Measurements from ENCODE around the gene BEND6. TPM values are rescaled to one million over a fixed set of nuclear protein-coding genes. Genes with fewer than 3 reads are reported as not detected.

The BEND6 gene
- total RNA-seq, 1 donor from 2014 or later = 0.16 TPM

DNA sequence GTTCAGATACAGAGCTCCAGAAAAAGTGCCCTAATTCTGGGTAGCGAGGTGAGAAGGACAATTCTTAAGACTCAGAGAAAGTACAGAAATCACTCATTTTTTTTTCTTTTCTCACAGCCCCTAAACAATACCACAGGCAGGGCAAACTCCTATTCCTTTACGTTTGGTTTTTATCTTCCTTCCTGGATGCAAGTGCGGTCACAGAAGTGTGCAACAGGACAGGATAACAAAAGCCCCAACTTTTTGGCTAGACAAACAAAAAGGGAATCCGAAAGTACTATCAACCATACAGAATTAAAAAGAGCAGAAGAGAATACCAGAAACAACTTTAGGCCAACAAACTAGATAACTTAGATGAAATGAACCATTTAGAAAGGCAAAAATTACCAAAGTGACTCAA, 18.4 kb upstream of the BEND6 start:
- intact Hi-C loops (cut with DNase I) = no loop called here
- ATAC-seq (ENCODE audit: poor library complexity) (no peak), DNase-seq (no peak)

DNA sequence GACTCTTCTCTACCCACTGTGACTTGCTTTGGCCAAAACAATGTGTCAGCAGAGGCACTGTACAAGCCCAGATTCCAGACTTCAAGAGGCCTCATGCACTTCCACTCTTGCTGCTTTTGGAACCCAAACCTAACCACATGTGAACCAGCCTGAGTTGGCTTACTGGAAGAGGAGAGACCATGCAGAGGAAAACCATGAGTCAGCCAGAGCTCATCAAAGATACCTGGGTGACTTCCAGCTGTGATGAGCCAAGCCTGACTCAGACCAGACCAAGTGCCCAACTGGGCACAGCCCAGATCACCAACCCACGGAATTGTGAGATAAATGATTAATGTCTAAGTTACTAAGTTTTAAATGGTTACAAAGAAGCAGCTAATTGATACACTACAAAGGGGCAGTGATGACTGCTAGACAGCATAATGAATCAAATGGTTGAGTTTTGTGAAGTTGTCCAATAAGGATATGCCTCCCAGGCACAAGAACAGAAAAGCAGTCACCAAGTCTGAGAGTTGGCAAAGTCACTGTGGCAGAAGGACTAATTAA, 16.2 kb upstream of the BEND6 start:
- DNase-seq (no peak), ATAC-seq (ENCODE audit: poor library complexity) (no peak)
- intact Hi-C loops (cut with DNase I) = no loop called here

DNA sequence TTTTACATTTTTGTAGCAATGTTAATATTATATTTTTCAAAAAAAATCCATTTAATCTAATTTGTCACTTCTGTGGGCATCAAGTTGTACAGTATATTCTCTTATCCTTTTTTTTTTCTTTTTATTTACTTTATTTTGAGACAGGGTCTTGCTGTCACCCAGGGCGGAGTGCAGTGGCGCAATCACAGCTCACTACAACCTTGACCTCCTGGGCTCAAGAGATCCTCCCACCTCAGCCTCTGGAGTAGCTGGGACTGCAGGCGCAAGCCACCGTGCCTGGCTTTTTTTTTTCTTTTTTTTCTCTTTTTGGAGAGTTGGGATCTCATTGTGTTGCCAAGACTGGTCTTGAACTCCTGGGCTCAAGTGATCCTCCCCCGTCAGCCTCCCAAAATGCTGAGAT, 14.4 kb upstream of the BEND6 start:
- intact Hi-C loops (cut with DNase I) = no loop called here
- DNase-seq (no peak), ATAC-seq (ENCODE audit: poor library complexity) (no peak)

DNA sequence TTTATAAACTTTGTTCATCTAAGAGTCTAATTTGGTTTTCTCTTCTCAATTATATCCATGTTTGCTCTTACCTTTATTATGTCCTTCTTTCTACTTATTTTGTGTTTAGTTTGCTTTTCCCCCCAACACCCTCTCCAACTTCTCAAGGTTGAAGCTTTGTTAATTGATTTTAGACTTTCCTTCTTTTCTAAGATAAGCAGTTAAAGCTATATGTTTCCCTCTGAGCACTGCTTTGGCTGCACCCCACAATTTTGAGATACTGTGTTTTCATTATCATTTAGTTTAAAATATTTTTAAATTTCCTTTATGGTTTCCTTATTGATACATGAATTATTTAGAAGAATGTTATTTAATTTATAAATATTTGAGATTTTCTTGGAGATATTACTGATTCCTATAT, 13.9 kb upstream of the BEND6 start:
- ATAC-seq (ENCODE audit: poor library complexity) (no peak), DNase-seq (no peak)

DNA sequence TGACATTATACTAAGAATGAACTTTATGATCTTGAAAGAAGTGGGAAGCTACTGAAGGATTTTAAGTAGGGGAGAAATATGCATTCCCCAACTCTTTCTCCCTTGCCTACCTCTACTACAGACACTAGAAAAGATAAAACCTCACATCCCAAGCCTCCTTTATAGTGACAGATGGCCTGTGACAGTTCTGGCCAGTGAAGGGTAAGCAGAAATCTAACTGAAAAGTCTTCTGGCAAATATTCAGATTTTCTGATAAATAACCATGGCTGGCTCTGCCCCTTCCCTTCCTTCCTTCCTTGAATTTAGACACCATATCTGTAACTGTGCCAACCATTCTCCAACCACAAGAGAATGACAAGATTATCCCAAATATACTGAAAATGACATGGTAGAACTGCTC, 10.2 kb upstream of the BEND6 start:
- intact Hi-C loops (cut with DNase I) = no loop called here
- no peak for DNase-seq
- no peak for ATAC-seq (ENCODE audit: poor library complexity)

More for the DNA sequence above, 13.9 kb upstream of the BEND6 start:
- intact Hi-C loops (cut with DNase I) = no loop called here

DNA sequence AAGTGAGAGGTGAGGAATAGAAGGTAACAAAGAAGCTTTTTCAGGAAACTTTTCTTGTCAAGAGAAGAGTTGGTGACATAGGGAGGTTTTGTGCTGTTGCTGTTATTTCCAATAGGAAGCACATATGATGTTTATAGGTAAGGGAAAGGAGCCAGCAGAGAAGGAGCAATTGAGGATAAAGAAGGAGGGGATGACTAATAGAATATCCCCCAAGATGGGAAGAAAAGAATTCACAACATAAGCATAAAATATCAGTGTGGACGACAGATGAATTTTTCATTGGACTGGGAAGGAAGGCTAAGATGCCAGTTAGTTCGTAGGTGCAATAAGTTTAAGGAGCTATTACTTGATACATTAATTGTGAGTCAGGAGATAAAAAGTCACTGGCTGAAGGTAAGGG, 8.5 kb upstream of the BEND6 start:
- ATAC-seq (ENCODE audit: poor library complexity) (no peak), DNase-seq (no peak)
- intact Hi-C loops (cut with DNase I) = no loop called here

DNA sequence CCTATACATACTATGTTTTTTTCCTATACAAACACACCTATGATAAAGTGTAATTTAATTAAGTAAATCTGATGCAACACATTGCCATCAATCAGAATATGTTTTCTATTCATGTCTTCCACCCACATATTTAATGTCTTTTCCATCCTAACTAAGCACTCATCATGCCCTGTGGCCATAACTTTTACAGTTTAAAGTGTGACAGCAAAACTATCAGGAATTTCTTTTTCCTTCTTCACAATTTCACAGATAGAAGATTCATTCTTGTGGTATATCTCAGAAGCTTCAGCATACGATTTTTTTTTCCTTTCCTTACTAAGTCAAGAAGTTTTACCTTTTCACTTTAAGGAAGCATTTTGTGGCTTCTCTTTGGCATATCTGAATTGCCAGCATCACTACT, 7.0 kb upstream of the BEND6 start:
- ATAC-seq (ENCODE audit: poor library complexity) = no peak
- DNase-seq = no peak
- intact Hi-C loops (cut with DNase I) = no loop called here

DNA sequence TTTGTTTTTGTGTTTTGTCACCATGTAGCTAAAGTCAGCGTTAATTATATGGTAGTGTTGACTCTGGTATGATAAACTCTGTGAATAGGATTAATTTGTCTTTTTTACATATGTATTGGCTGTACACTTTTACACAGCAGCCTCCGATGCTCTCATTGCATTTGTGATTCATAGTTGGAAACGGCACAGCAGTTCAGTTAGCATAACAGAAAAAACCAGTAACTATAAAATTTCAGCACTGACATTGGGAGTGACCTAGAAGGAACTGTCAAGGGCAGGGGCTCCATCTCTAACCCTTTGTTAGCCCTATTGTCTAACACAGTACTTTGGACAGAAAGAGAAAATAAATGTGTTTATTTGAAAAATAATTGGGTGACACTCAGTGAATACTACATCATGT, 5.6 kb upstream of the BEND6 start:
- DNase-seq = no peak
- ATAC-seq (ENCODE audit: poor library complexity) = no peak
- intact Hi-C loops (cut with DNase I) = no loop called here

DNA sequence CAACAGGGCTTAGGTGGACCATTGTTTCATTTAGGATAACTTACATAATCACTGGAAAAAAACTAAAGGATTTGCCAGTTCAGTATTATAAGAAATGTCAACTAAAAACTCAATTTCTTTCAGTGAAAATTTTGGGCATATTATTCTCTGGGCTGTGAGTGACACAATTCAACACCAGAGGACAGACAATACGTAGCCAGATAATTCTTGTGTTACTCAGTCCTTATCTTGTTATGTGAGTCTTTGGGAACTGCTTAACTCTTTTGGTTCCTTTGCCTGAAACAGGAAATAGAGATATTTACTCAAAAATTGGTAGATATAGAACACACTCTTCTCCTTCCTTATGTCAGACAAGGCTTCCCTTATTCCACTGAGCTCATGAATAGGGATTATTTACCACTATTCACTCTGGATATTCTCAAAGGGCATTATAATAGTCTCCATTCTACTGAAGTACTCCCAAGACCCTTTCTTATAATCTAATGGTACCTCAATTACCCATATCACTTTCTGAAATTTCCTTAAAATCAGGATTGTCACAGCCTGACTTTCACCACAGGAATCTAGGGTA, 4.9 kb upstream of the BEND6 start:
- ATAC-seq (ENCODE audit: poor library complexity) (no peak), DNase-seq (no peak)
- intact Hi-C loops (cut with DNase I) = no loop called here

DNA sequence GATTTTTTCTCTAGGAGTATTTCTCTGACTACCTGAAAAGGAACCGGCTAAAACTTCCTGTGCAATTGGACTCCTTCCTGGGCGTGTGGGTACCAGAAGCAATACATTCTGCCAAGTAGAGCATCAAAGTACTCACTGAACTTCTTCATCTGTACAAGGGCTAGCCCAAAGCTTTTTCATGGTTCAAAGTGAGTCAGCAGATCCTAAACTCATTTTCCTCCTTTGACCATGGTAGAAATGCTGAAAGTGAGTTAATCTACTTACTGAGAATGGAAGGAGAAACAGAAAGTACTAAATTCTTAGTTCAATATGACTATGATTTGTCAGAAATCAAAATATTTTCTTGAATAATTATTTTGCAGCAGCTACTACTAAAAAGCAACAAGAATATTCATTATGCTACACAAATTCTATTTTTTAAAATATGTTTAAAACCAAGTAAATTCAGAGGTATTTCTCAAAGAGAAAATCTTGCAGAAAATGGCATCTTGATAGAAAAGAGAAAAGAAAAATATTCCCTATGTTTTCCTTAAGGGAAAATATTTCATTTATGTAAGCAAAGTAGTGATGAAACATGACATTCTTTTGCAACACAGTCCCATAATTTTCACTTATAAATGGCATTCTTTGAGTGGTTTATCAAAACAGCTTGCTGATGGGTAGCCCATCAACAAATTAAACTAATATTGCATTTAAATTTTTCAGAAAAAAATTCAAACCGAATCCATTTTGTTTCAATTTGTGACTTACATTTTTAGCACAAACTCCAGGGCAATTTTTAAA, 3.7 kb upstream of the BEND6 start:
- intact Hi-C loops (cut with DNase I) = no loop called here
- no peak for ATAC-seq (ENCODE audit: poor library complexity)
- DNase-seq = no peak

DNA sequence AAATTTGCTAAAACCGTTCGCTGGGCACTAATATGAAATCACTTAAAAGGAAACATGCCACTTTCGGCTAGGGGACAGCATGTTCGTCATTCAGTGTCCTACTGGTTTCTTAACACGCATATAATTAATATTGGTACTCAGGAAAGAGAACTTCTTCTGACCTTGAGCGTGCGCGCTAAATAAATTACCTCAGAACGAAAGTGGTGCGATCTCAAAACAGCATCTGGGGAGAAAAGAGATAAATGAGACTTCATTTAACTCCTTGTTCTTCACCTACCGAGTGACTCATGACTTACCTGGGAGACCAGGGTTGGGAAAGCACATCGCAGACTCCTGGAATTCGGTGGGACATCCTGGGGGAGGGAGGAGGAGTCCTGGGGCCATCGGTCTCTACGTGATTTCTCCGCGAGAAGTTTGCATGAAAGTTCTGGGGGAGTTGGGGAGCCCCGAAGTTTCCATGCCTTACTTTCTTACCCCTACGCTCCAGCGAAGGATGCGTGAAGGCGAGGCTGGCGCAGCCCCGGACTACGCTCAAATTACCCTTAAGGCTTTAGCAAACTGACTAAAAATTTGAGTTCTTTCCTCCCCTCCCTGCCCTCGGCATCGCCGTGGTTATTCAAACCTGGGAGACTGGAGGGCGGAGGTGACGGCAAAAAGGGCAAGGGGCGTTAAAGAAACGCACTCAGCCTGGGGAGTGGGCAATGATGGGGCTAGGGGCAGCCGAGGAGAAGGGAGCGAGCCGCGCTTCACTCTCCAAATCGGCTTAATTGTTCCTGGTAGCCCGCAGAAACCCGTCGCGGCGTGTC, 1.1 kb upstream of the BEND6 start:
- no peak for ATAC-seq (ENCODE audit: poor library complexity)
- intact Hi-C loops (cut with DNase I) = no loop called here
- DNase-seq = no peak

DNA sequence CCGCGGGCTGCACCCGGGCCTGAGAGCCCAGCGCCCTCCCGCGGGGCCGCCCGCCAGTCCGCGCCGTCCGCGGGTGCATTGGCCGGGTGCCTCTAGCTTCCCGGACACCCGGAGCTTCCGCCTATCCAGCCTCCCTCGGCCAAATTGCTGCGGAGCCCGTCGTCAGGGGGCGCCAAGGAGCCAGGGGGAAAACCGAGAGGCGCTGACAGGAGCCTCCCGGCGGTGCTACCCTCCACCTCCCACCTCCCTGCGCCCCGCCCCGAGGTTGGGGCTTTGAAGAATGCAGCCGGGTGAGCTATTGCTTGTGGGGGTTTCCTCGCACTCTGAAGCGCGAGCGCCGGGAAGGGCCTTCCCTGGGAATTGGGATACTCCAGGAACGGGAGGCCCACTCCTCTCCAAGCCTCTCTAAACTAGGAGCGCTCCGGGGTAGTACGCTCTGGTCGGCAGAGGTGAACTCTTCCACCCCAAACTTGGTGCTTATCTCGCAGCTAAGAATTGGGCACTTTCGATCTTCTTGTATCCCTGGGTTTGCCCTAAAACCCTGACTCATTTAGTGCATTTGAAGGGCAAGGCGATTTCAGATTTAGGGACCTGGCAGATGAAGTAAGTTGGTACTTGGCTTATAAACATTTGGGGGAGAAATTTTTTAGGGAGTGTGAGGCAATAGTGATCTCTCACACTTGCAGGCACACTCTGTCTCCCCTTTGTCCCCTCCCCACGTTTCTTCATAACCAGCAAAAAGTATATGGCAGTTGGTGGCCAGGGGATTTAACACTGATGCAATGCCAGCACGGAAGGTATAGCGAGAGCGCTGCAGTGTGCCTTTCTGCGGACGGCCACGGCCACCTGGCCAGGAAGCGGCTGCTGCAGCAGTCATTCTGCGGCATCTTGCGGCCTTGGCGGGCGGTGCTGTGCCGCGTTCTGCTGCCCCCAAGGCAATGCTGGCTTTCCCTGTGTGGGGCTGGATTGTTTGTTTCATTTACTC, 556 bp downstream of the BEND6 start:
- ATAC-seq (ENCODE audit: poor library complexity) (peak; percentile 83), DNase-seq (peak; percentile 87)
- intact Hi-C loops (cut with DNase I) = no loop called here

DNA sequence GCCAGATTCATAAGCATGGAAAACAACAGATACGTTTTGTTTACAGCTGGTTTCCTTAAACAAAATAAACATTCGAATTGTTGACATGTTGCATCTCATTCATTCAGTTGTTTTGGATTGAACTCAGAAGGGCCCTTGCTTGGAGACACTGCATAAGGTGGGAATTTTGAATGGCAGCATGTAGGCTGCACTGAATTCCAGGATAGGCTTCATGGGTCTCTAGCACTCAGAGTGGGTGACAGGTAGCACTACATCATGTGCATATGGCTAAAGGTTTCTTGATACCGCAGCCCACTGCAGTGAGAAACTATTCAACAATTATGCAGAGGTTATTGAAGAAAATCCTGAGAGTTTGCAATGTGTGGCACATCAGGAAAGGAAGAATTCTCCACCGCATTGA, 1.6 kb downstream of the BEND6 start:
- DNase-seq (no peak), ATAC-seq (ENCODE audit: poor library complexity) (no peak)
- intact Hi-C loops (cut with DNase I) = no loop called here

DNA sequence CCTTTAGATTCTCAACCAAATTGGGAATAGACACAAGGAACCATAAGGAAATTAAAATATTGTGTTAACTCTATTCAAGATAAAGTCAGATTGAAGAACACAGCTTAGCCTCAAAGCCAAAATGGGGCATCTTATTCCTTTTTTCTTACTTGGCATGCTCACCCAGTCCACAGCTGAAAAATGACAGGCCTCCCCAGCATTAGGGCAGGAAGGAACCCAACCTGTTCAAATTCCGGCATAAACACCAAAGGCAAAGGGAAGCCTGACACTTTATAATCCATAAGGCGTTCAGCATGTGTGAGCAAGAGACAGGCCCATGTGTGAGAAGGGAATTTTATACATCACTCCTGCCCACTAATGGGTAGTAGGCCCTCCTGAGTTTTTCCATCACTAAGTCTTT, 2.9 kb downstream of the BEND6 start:
- DNase-seq (no peak), ATAC-seq (ENCODE audit: poor library complexity) (no peak)
- intact Hi-C loops (cut with DNase I) = no loop called here

DNA sequence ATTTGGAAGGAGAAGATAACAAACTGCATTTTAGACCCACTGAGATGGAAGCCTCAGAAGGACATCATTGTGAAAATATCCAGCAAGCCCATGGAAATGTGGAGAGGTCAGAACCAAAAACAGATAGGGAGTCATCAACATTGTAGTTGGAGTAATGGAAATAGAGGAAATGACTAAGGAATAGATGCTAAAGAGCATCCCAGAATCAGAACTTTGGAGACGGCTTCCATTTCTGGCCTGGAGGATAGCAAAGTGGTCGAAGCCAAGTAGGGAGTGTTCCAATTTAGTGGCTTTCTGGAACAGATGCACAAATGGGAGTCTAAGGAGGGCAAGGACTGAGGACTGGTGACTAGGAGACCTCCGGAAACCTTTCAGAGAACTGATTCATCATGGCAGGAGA, 3.6 kb downstream of the BEND6 start:
- intact Hi-C loops (cut with DNase I) = no loop called here
- ATAC-seq (ENCODE audit: poor library complexity) (no peak), DNase-seq (no peak)

DNA sequence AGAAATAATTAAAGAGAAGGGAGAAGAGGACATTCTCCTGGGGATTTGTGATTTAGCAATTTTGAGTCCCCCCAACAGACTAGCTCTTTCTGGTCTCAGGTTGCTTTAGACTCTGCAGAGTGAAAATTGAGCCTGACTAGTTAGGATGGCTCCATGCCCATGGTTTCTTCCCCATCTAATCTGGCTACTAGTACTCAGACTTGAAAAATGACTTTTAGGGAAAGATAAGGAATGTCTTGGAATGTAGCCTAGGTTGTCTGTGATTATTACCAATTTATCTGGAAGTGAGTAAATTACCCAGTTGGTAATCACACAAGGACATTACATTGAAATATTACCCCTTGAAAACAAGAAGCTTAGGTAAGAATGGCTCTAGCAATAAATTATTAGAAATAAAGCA, 4.2 kb downstream of the BEND6 start:
- DNase-seq = no peak
- ATAC-seq (ENCODE audit: poor library complexity) = no peak
- intact Hi-C loops (cut with DNase I) = no loop called here

DNA sequence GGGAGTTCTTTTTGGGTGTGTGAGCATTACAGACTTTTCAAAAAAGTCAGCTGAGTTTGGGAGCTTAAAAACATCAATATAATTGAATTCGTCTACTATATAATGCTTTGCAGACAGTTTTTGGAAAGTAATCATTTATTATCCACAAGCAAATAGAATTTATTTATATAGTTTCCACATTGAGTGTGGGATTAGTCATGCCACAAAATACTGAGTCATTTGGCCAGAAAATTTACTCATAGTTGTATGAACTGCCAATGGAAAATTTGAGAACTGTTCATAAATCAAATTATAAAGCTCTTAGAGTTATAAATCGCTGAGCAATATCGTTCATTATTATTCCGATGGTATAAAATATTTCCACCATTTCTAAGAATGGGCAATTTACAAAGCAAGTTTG, 5.0 kb downstream of the BEND6 start:
- no peak for ATAC-seq (ENCODE audit: poor library complexity)
- intact Hi-C loops (cut with DNase I) = no loop called here

DNA sequence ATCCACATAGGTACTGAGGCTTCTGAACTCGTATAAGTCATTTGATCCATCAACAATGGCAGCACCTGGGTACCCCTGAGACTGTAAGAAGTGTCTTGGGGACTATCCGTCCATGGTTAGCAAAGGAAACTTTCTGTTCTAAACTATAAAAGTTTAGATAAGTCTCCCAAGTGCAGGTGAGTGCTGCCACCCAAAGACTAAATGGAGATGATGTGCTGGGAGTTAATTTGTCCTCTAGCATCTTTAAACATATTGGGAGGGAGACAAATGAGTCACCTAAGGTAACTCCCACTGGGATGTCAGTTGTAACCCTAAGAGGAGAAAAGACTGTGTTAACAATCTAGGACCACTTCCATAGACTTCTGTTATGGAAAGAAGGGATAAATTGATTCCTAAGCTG, 6.2 kb downstream of the BEND6 start:
- no peak for ATAC-seq (ENCODE audit: poor library complexity)

More for the DNA sequence above, 5.0 kb downstream of the BEND6 start:
- no peak for DNase-seq

DNA sequence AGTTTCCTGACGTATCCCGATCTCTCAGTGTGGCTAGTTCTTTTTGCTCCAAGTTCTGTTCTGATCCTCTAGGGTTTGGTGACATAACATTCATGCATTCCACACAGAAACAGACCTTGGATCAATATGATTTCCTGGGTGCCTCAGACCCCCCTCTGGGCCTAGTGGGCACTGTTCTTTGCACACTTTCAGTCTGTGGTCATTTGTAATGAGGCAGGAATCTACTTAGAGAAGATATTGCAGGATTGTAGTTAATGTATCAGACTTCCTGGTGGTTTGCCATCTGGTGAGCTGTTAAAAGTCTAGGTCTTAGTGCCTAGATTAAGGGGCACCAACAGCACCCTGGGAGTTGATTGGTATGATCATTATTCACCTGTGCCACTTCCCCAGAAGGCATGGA, 7.5 kb downstream of the BEND6 start:
- DNase-seq = no peak
- no peak for ATAC-seq (ENCODE audit: poor library complexity)

More for the DNA sequence above, 6.2 kb downstream of the BEND6 start:
- no peak for DNase-seq
- intact Hi-C loops (cut with DNase I) = no loop called here

More for the DNA sequence above, 7.5 kb downstream of the BEND6 start:
- intact Hi-C loops (cut with DNase I) = no loop called here

All from Right ventricle myocardium superior (tissue), 1 donor.